NK-92 (cell line): ENCODE results near the gene UST.
"Not testable (repeated sequence)": the region's sequence is repeated elsewhere in the genome, so short reads cannot be mapped to it uniquely, and the experiment has no call there.

Experiments
- DNase-seq: peaks from one replicate; lab custom pipeline; 2025; ENCODE audit not compliant: unreplicated experiment; lab: John Stamatoyannopoulos, UW

UST gene

DNA sequence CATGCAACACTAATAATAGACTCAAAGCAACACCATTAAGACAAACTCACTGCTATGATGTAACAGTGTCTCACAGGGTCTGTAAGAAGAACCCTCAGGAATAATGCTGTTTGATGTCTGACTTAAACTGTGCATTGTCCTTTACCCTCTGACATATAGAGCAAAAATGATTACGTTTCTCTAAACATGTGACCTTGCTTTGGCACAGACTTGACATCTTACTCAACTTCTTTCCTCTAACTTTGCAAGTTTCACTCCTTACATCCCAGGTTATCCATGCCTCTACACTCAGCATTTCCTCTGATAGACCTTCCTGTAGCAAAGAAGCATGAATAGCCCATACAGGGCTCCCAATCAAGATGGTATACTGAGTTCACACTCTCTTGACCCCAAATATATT is 252.7 kb downstream of the UST start:
- DNase-seq = no peak

DNA sequence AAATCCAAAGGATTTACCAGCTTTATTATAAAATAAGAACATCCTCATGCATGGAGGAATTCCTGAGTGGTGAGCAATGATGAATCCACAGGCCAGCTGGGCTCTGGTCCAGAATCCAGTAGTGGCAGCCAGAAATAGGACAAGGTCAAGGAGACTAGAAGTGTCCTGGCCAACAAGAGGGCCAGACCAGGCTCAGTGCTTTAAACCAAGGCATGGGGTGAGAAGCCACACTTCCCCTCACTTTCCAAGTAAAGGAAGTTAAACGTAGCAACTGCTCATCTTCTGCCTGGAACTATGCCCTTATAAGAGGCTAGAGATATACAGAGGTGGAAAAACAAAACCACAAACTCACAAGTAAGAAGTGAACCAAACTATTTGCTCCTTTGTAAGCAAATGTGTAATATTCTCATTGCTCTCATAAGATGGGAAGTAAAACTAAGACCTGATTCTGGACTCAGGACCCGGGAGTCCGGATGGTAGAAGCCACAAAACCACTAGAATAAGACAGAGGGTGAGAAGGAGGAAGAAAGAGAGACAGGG is 253.2 kb downstream of the UST start:
- no peak for DNase-seq

GRCh38 chr6:149001422-149001821 is 254.6 kb downstream of the UST start:
- DNase-seq = no peak

- DNase-seq = no peak
Observed at GRCh38 chr6:149003560-149003959, 256.7 kb downstream of the UST start.

DNA sequence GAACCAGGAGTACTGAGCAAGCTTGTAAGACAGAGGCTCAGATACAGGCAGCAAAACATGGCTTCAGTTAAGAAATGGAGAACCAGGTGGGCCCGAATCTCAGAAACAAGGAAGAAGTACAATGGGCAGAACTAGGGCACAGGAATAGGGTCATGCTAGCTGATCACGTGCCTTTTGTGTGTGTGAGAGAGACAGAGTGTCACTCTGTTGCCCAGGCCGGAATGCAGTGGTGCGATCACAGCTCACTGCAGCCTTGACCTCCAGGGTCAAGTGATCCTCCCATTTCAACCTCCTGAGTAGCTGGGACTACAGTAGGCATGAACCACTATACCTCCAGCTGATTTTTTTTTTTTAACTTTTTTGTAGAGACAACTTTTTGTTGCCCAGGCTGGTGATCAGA is 257.8 kb downstream of the UST start:
- no peak for DNase-seq

- DNase-seq = not testable (repeated sequence)
Observed at GRCh38 chr6:149006236-149006635, 259.4 kb downstream of the UST start.

GRCh38 chr6:149006671-149007070 is 259.8 kb downstream of the UST start:
- DNase-seq = no peak

- DNase-seq = no peak
Observed at GRCh38 chr6:149007846-149008245, 261.0 kb downstream of the UST start.

- no peak for DNase-seq
Observed at GRCh38 chr6:149008741-149009140, 261.9 kb downstream of the UST start.

DNA sequence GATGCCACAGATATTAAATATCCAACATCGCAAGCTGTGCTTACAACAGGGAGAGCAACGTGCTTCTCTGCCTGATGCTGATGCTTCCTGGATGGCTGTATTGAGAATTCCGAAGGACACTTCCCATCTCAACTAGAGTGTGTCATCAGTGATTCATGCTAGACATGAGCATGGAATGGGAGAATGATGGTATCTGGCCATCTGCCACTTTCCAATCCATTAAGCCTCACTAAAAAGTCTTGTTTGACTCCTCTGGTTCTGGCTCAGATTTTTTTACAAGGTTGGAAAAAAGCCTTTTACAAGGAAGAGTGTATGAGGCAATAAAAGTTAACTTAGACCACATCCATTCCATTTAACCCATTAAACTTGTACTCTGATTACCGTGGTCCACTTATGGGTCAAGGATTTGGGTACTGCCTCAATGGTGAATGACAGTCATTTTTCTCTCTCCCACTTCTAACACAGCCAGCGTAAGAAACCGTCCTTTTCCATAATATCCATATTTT is 265.3 kb downstream of the UST start:
- DNase-seq = no peak

- DNase-seq = no peak
Observed at GRCh38 chr6:149013586-149014344, 266.9 kb downstream of the UST start.

DNA sequence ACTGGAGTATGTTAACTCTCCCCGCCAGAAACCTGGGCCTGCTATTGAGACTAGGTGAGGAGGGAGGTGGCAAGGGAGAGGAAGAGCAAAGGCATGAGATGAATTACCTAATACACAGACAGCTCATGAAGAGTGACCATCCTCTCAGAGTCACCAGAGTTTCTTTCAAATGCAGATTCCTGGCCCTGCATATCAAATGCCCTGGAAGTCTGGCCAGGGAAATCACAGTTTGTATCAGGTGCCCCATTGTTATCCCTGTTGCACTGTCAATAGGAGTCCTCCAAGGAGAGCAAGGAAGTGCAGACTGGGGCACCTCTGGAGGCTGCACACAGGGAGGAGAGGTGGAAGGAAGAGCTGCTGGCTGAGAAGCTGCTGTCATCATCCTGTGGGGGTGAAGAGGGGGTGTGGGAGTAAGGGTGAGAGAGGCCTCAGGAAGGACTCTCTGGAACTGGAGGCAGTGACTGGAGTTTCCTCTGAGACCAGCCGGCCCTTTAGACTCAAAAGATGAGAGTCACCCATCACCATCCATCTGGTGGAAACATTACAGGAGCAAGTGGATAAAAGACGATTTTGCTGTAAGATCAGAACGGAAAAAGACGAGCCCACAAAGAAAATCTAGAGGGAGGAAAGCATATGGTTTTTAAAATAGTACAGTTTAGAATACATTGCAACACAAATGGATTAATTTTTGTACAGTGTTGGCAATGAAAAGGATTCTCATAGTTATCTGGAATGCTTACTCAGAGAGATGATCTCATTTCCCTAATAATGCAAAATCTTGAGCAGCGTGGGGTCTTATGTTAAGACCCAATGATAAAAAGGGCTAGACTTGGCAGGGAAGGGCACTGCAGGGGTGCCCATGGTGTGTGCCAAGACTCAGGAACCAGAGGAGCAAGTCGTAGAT is 268.1 kb downstream of the UST start:
- DNase-seq = no peak

DNA sequence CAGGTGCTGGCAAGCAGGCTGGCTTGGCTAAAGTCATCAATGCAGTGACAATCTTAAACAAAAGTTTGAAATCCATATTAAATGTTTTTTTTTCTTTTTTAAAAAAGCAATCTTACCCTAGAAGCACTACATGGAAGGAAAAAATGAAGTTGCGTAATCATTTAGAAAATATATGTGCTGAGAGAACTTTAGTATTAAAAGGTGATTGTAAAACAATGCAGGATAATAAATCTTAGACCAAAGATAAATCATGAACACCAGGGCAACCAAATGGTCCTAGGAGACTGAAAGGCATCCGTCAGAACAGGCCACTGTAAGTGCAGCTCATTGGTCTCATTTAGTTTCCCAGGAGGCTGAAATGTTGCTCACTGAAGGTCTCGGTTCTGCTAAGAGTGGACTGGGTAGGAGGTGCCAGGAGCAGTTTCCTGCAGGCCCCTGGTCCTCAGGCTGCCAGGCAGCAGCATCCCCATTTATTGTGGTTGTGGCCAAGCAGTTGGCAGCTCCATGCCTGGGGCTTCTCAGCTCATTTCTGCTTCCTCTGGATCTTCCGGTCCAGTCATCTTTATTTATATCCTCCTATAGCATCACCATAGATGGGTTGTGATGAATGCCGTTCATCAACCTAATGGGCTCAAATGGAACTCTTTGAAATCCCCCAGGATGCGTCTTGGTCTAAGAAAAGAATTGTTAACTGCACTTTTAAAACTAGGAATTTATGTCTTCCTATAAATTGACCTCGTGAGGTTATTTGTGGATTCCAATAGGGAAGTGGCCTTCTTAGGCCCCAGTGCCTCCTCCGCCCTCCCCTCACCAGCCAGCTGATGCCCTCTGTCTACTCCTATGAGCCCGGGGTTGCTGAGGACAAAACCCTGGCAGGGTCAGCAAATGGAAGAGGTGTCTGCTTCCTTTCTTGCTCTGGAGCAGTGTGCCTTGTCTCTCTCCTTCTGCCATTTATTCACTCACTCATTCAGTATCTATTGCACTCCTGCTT is 269.0 kb downstream of the UST start:
- no peak for DNase-seq

DNA sequence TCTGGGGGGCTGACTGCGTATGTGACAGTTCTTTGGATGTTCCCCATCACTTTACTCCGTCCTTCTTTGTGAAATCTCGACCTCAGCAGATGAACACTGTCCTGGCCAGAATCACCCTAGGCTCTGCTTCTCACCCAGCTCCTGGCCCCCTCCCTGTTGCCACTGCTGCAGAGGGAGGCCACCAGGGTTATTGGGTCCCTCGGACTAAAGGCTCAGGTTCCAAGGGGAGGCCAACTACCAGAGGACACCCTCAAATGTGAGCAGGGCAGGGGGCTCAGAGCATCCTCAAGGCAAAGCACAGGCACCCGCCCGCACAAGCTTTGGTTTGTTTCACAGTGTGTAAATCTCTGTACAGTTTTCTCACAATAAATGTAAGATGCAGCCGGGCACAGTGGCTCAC is 269.9 kb downstream of the UST start:
- no peak for DNase-seq

DNA sequence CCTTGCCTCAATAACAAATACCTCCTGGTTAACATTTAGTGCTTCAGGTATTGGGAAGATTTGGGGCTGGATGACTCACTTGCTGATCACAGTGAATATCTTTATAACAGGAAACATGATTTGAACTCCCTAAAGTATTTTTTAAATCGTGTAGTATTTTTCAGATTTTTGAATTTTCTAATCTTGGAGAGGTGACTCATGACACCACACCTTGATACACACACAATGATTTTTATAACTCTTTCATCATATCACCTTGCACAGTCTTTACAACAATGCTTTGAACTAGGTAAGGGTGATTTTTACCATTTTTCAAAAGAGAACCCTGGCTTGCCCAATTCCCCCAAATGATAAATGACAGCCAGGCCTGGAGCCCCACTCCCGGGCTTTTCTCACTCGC is 273.5 kb downstream of the UST start:
- no peak for DNase-seq

- no peak for DNase-seq
Observed at GRCh38 chr6:149024361-149024760, 277.5 kb downstream of the UST start.

GRCh38 chr6:149025061-149025460 is 278.2 kb downstream of the UST start:
- no peak for DNase-seq

GRCh38 chr6:149026530-149026942 is 279.7 kb downstream of the UST start:
- no peak for DNase-seq

DNA sequence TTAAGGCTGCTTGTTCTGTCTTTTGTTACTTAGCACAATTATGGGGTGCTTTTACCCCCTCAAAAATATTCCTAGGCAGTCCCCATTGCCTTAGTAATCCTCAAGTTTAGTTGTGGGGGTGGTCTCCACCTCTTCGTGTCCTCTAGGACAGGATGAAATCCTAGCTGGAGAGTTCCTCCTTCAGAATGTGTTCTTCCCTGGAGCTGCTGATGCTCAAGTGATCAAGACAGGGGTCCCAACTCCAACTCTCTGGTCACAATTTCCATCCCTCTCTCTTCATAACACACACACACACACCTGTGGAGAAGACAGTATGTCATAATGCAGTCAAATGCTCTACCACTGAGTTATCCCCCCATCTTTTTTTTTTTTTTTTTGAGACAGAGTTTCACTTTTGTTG is 280.7 kb downstream of the UST start:
- no peak for DNase-seq

DNA sequence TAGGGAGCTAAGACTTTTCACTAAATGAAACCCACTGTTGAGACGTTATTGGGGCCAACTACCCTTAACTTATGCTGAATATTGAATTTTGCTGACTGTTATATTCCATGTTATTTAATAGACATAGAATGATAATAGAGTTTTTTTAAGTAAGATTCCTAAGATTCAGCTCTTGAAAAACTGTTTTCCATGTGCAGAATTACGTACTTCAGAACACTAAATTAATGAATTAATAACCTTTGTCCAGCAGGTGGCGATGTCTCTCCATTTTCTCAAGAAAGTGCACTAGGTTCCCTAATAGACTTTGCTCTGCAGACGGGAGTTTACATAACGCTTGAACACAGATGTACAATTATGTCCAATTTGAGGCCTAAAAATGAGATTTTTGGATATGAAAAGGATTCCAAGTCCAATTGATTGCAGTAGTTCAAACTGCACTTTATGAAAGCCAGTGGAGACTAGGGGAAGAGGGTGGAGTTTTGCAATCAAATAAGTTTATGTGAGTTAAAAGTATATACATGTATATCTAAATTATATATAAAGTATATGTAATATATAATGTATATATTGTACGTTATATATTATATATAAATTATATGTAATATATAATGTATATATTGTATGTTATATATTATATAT is 282.1 kb downstream of the UST start:
- DNase-seq = no peak
